Sigmoid colon (tissue), 7 donors: ENCODE results near the gene CACNG4. TPM values are rescaled to one million over a fixed set of nuclear protein-coding genes. Genes with fewer than 3 reads are reported as not detected.

Source experiments
- DNase-seq: peaks from one replicate; pipeline ENCODE4 v3.0.0-alpha.2; 2019
- H3K27ac ChIP-seq, 4 donors: fragments of 200-600 bp; sonication (generic); one replicate each; pipeline ENCODE4 v1.5.1; 2016 to 2019; ENCODE audit warnings: mild to moderate bottlenecking in 1 of 4
- H3K27me3 ChIP-seq, 3 donors: fragments of 200-600 bp; sonication (generic); one replicate each; pipeline ENCODE4 v1.5.1; 2019; ENCODE audit warnings: mild to moderate bottlenecking in 1 of 3
- H3K36me3 ChIP-seq, 4 donors: fragments of 200-600 bp; sonication (generic); one replicate each; pipeline ENCODE4 v1.5.1; 2016 to 2019
- H3K4me1 ChIP-seq, 4 donors: fragments of 200-600 bp; sonication (generic); one replicate each; pipeline ENCODE4 v1.5.1; 2017 to 2019
- H3K4me3 ChIP-seq, 4 donors: fragments of 200-600 bp; sonication (generic); one replicate each; pipeline ENCODE4 v1.5.1; 2017 to 2019; ENCODE audit warnings: mild to moderate bottlenecking in 2 of 4, moderate library complexity in 1 of 4
- H3K9me3 ChIP-seq, 4 donors: fragments of 200-600 bp in 3 of 4; sonication (generic) in 3 of 4; one replicate each; pipeline versions ENCODE4 v1.5.1 to v1.6.1; 2013 to 2019
- CTCF ChIP-seq, 4 experiments: fragments of 450-650 bp in 3 of 4; fragments of 200-600 bp in 1 of 4; IDR thresholded peaks; one replicate each; pipeline ENCODE4 v1.5.1; 2016 to 2019; ENCODE audit warnings: antibody characterized with exemption in 4 of 4, mild to moderate bottlenecking in 3 of 4, moderate library complexity in 2 of 4
- EP300 ChIP-seq, 4 donors: sonication (generic); formaldehyde crosslinking; IDR thresholded peaks; one replicate each; pipeline ENCODE4 v1.6.1; 2017; ENCODE audit warnings: antibody characterized with exemption in 4 of 4
- POLR2A ChIP-seq, 2 donors: fragments of 450-650 bp; IDR thresholded peaks; one replicate each; pipeline ENCODE4 v1.6.1; 2016; ENCODE audit warnings: antibody characterized with exemption in 2 of 2, mild to moderate bottlenecking in 2 of 2, moderate library complexity in 2 of 2
- POLR2AphosphoS5 ChIP-seq, 4 donors: sonication (generic); formaldehyde crosslinking; IDR thresholded peaks; one replicate each; pipeline ENCODE4 v1.6.1; 2017; ENCODE audit warnings: antibody characterized with exemption in 4 of 4
- WGBS, 2 donors: extraction: QIAGEN DNeasy Blood & Tissue Kit; methylation state at CpG; one replicate each; pipeline ENCODE4 v1.1.7; 2013; 5-methylcytosine and 5-hydroxymethylcytosine counted together
- intact Hi-C: fragments of 100-400 bp; cut with DNase I; formaldehyde crosslinking; loops from one replicate; pipeline ENCODE4 v1.15.1; 2023
- polyA plus RNA-seq, 3 donors: library from polyadenylated mRNA; stranded (reverse); fragments of 200-250 nt; gene quantifications; one replicate each; pipeline ENCODE4 v1.2.3, GENCODE V29; 2013
- total RNA-seq, 4 donors: library from RNA; depleted of rRNA; stranded (reverse); fragments of >200 nt; gene quantifications; one replicate each; pipeline ENCODE4 v1.1.0, GENCODE V29; 2016
- donor health status: healthy with polysubstance abuse.
- donor health status: Bipolar disorder and iron deficiency.
- donor health status: healthy.

The CACNG4 gene
- total and polyA plus RNA-seq, 7 donors = under 0.01 to 0.83 (median 0.29) TPM; not detected in 1

GRCh38 chr17:66949501-66949900, 15.0 kb upstream of the CACNG4 start:
- no peaks in the 10 kb centered on the region for H3K9me3 ChIP-seq

GRCh38 chr17:66950325-66950724, 14.2 kb upstream of the CACNG4 start:
- peak overlapping the region in 2 of 4 donors; percentile 81 to 88 for H3K27ac ChIP-seq
- intact Hi-C loops = no loop called here
- WGBS, 2 donors = 90 to 92% methylated on average over 3 of the region's 3 CpGs

More at GRCh38 chr17:66949501-66949900, 15.0 kb upstream of the CACNG4 start:
- intact Hi-C loops = no loop called here
- no peaks in the 10 kb centered on the region for H3K27me3 ChIP-seq
- H3K4me3 ChIP-seq = no peak overlapping the region
- TF ChIP-seq CTCF (IDR thresholded peaks at IDR 0.05) (no peak), POLR2AphosphoS5 (IDR thresholded peaks at IDR 0.05) (peak in 3 of 4 donors; percentile 41 to 68 (median 45)), EP300 (IDR thresholded peaks at IDR 0.05) (peak in 2 of 4 donors; percentile 19 to 69), POLR2A (IDR thresholded peaks at IDR 0.05) (no peak)
- DNase-seq = no peak
- H3K27ac ChIP-seq = peak overlapping the region in 1 of 4 donors; percentile 88
- no peaks in the 10 kb centered on the region for H3K36me3 ChIP-seq
- H3K4me1 ChIP-seq = peaks cover 0 to 37% (median 32%) of the 10 kb centered on the region in 4 donors
- 78% methylated on average over 10 of the region's 10 CpGs for WGBS, 2 donors

GRCh38 chr17:66950886-66951604, 13.5 kb upstream of the CACNG4 start:
- Histone ChIP-seq H3K27me3 (no peaks in the 10 kb centered on the region), H3K9me3 (no peaks in the 10 kb centered on the region), H3K4me1 (peaks cover 0 to 37% (median 32%) of the 10 kb centered on the region in 4 donors), H3K4me3 (no peak overlapping the region), H3K27ac (peak overlapping the region; percentile 69 to 88 (median 80)), H3K36me3 (no peaks in the 10 kb centered on the region)
- intact Hi-C loops = no loop called here
- TF ChIP-seq EP300 (IDR thresholded peaks at IDR 0.05) = no peak
- no peak for TF ChIP-seq POLR2A (IDR thresholded peaks at IDR 0.05)
- no peak for TF ChIP-seq POLR2AphosphoS5 (IDR thresholded peaks at IDR 0.05)
- TF ChIP-seq CTCF (IDR thresholded peaks at IDR 0.05) = no peak
- 82 to 87% methylated on average over 6 of the region's 6 CpGs for WGBS, 2 donors
- no peak for DNase-seq

More at GRCh38 chr17:66950325-66950724, 14.2 kb upstream of the CACNG4 start:
- Histone ChIP-seq H3K9me3 (no peaks in the 10 kb centered on the region), H3K36me3 (no peaks in the 10 kb centered on the region), H3K4me3 (no peak overlapping the region), H3K4me1 (peaks cover 0 to 37% (median 32%) of the 10 kb centered on the region in 4 donors), H3K27me3 (no peaks in the 10 kb centered on the region)
- DNase-seq = no peak
- TF ChIP-seq EP300 (IDR thresholded peaks at IDR 0.05) (no peak), POLR2AphosphoS5 (IDR thresholded peaks at IDR 0.05) (no peak), POLR2A (IDR thresholded peaks at IDR 0.05) (no peak), CTCF (IDR thresholded peaks at IDR 0.05) (no peak)

- WGBS, 2 donors = 51 to 71% methylated on average over 4 of the region's 4 CpGs
- no peak for DNase-seq
- no peaks in the 10 kb centered on the region for H3K27me3 ChIP-seq
- peaks cover 0 to 37% (median 32%) of the 10 kb centered on the region in 4 donors for H3K4me1 ChIP-seq
- H3K4me3 ChIP-seq = no peak overlapping the region
- H3K36me3 ChIP-seq = no peaks in the 10 kb centered on the region
- H3K9me3 ChIP-seq = no peaks in the 10 kb centered on the region
- no peak for TF ChIP-seq POLR2A (IDR thresholded peaks at IDR 0.05)
- no peak for TF ChIP-seq EP300 (IDR thresholded peaks at IDR 0.05)
- TF ChIP-seq POLR2AphosphoS5 (IDR thresholded peaks at IDR 0.05) = no peak
- no peak for TF ChIP-seq CTCF (IDR thresholded peaks at IDR 0.05)
- H3K27ac ChIP-seq = peak overlapping the region; percentile 69 to 88 (median 80)
- intact Hi-C loops = no loop called here
These were observed 12.9 kb upstream of the CACNG4 start for GRCh38 chr17:66951605-66951953.
